WTC11 (cell line): ENCODE measurements around the gene PPM1B. TPM values are rescaled to one million over a fixed set of nuclear protein-coding genes. Genes with fewer than 3 reads are reported as not detected.

Source experiments
- ATAC-seq: fragments of 200-7000 bp; cut with Tn5 transposase; 2 replicates; pipeline ENCODE4 v1.10.0; 2021; ENCODE audit warnings: mild to moderate bottlenecking, moderate library complexity
- CTCF ChIA-PET: fragments of 300-600 bp; sonication (Branson Sonifier 250); formaldehyde crosslinking; loops from one replicate; lab custom pipeline; 2021; ENCODE audit warnings: antibody characterized with exemption; lab: Charles Lee
- POLR2A ChIA-PET: fragments of 350-600 bp; sonication (Branson Sonifier 250); formaldehyde crosslinking; loops from one replicate; lab custom pipeline; 2021; ENCODE audit warnings: antibody characterized with exemption; lab: Charles Lee
- DNase-seq: peaks from one replicate; pipeline ENCODE4 v3.0.0; 2021; ENCODE audit warnings: low spot score
- H3K27ac Mint-ChIP-seq: 2 replicates; pipeline ENCODE4 v1.8.0; 2021; ENCODE audit warnings: mixed read lengths
- H3K27me3 Mint-ChIP-seq: 2 replicates; pipeline ENCODE4 v1.8.0; 2021; ENCODE audit warnings: low read depth, mild to moderate bottlenecking, moderate library complexity, mixed read lengths
- H3K36me3 Mint-ChIP-seq: 2 replicates; pipeline ENCODE4 v1.8.0; 2021; ENCODE audit warnings: mixed read lengths
- H3K4me1 Mint-ChIP-seq: 2 replicates; pipeline ENCODE4 v1.8.0; 2022; ENCODE audit warnings: mixed read lengths
- H3K4me3 Mint-ChIP-seq: 2 replicates; pipeline ENCODE4 v1.8.0; 2021; ENCODE audit warnings: mild to moderate bottlenecking, moderate library complexity, mixed read lengths
- H3K9me3 Mint-ChIP-seq: 2 replicates; pipeline ENCODE4 v1.8.0; 2021; ENCODE audit warnings: mixed read lengths
- AFF4 ChIP-seq: sonication (generic); formaldehyde crosslinking; IDR thresholded peaks from 2 replicates; pipeline ENCODE4 v1.8.1; 2023; ENCODE audit warnings: mild to moderate bottlenecking, missing genetic modification reagents, borderline replicate concordance
- AR ChIP-seq: fragments of 250-450 bp; sonication (Bioruptor Pico); IDR thresholded peaks from 2 replicates; pipeline ENCODE4 v1.9.0; 2021; ENCODE audit warnings: mild to moderate bottlenecking
- ARID4B ChIP-seq: sonication (generic); formaldehyde crosslinking; IDR thresholded peaks from 2 replicates; pipeline ENCODE4 v1.8.0; 2023; ENCODE audit warnings: missing genetic modification reagents, mild to moderate bottlenecking, borderline replicate concordance
- CBFB ChIP-seq: sonication (generic); formaldehyde crosslinking; IDR thresholded peaks from 2 replicates; pipeline ENCODE4 v1.8.1; 2022; ENCODE audit warnings: mild to moderate bottlenecking, low read depth, missing genetic modification reagents
- CREB1 ChIP-seq: sonication (generic); formaldehyde crosslinking; IDR thresholded peaks from 2 replicates; pipeline ENCODE4 v1.8.0; 2023; ENCODE audit warnings: mild to moderate bottlenecking, missing genetic modification reagents
- E2F4 ChIP-seq: sonication (generic); formaldehyde crosslinking; IDR thresholded peaks from 2 replicates; pipeline ENCODE4 v1.8.1; 2022; ENCODE audit warnings: low read depth, mild to moderate bottlenecking, moderate library complexity, missing genetic modification reagents, borderline replicate concordance
- ELF4 ChIP-seq: sonication (generic); formaldehyde crosslinking; IDR thresholded peaks from 2 replicates; pipeline ENCODE4 v1.8.1; 2022; ENCODE audit warnings: low read depth, mild to moderate bottlenecking, moderate library complexity, missing genetic modification reagents
- GABPB1 ChIP-seq: sonication (generic); formaldehyde crosslinking; IDR thresholded peaks from 2 replicates; pipeline ENCODE4 v1.8.1; 2023; ENCODE audit warnings: mild to moderate bottlenecking, missing genetic modification reagents
- GRHL2 ChIP-seq: fragments of 250-450 bp; sonication (Bioruptor Pico); IDR thresholded peaks from 2 replicates; pipeline ENCODE4 v1.8.0; 2022; ENCODE audit warnings: mild to moderate bottlenecking, moderate library complexity; ENCODE audit not compliant: insufficient replicate concordance, severe bottlenecking
- JAZF1 ChIP-seq: fragments of 250-450 bp; sonication (Bioruptor Pico); IDR thresholded peaks from 2 replicates; pipeline ENCODE4 v1.9.0; 2021; ENCODE audit warnings: moderate library complexity, mild to moderate bottlenecking, inconsistent platforms
- MAX ChIP-seq: sonication (generic); formaldehyde crosslinking; IDR thresholded peaks from 2 replicates; pipeline ENCODE4 v1.8.0; 2022; ENCODE audit warnings: mild to moderate bottlenecking, missing genetic modification reagents
- NFE2L1 ChIP-seq: sonication (generic); formaldehyde crosslinking; IDR thresholded peaks from 2 replicates; pipeline ENCODE4 v1.8.1; 2023; ENCODE audit warnings: missing genetic modification reagents
- NR1H2 ChIP-seq: sonication (generic); formaldehyde crosslinking; IDR thresholded peaks from 2 replicates; pipeline ENCODE4 v1.9.0; 2021; ENCODE audit warnings: mild to moderate bottlenecking, moderate library complexity, missing genetic modification reagents
- RELA ChIP-seq: sonication (generic); formaldehyde crosslinking; IDR thresholded peaks from 2 replicates; pipeline ENCODE4 v1.8.1; 2022; ENCODE audit warnings: missing genetic modification reagents, mild to moderate bottlenecking, borderline replicate concordance
- RORB ChIP-seq: fragments of 250-450 bp; sonication (Bioruptor Pico); IDR thresholded peaks from 2 replicates; pipeline ENCODE4 v1.9.0; 2021; ENCODE audit warnings: mild to moderate bottlenecking
- TCF7 ChIP-seq: sonication (generic); formaldehyde crosslinking; IDR thresholded peaks from 2 replicates; pipeline ENCODE4 v1.8.0; 2022; ENCODE audit warnings: mild to moderate bottlenecking, low read depth, missing genetic modification reagents, moderate library complexity
- USF1 ChIP-seq: sonication (generic); formaldehyde crosslinking; IDR thresholded peaks from 2 replicates; pipeline ENCODE4 v1.8.0; 2022; ENCODE audit warnings: mild to moderate bottlenecking, missing genetic modification reagents
- ZNF138 ChIP-seq: sonication (generic); formaldehyde crosslinking; conservative IDR thresholded peaks from 2 replicates; pipeline ENCODE4 v1.8.1; 2022; ENCODE audit warnings: mild to moderate bottlenecking, moderate library complexity, missing genetic modification reagents
- ZNF219 ChIP-seq: sonication (generic); formaldehyde crosslinking; IDR thresholded peaks from 2 replicates; pipeline ENCODE4 v1.8.0; 2023; ENCODE audit warnings: missing genetic modification reagents, mild to moderate bottlenecking, borderline replicate concordance
- ZNF396 ChIP-seq: fragments of 250-450 bp; sonication (Bioruptor Pico); IDR thresholded peaks from 2 replicates; pipeline ENCODE4 v1.8.0; 2021; ENCODE audit warnings: mild to moderate bottlenecking, moderate library complexity, borderline replicate concordance
- ZNF512 ChIP-seq: sonication (generic); formaldehyde crosslinking; IDR thresholded peaks from 2 replicates; pipeline ENCODE4 v1.8.1; 2022; ENCODE audit warnings: missing genetic modification reagents, borderline replicate concordance
- total RNA-seq: library from RNA; stranded (reverse); gene quantifications from 3 replicates; pipeline ENCODE4 v1.2.3, GENCODE V29; 2021

PPM1B gene
- total RNA-seq, 1 experiment from 2014 or later, result 96.4 TPM

- TF ChIP-seq GABPB1 (CRISPR knock-in tag) (no peak), E2F4 (CRISPR knock-in tag) (no peak), NR1H2 (no peak)
Measured at GRCh38 chr2:44273596-44273995, 104.9 kb downstream of the PPM1B start (continued).

GRCh38 chr2:44275927-44276303 is 107.2 kb downstream of the PPM1B start:
- CTCF ChIA-PET, result interaction anchor here (0.8 kb wide), 1 partner anchor 19 kb away, joined by 3 read pairs; no protein-coding TSS in a partner anchor

More at GRCh38 chr2:44275927-44276303, 107.2 kb downstream of the PPM1B start:
- POLR2A ChIA-PET, result interaction anchor here (0.6 kb wide), 2 partner anchors 632 to 646 kb away, joined by 3 to 5 read pairs; no protein-coding TSS in a partner anchor
- H3K36me3 Mint-ChIP-seq, result no peaks in the 10 kb centered on the region
- ATAC-seq, result no peak
- no peaks in the 10 kb centered on the region for H3K27me3 Mint-ChIP-seq
- no peak for DNase-seq
- H3K4me1 Mint-ChIP-seq, result no peaks in the 10 kb centered on the region
- H3K27ac Mint-ChIP-seq, result no peak overlapping the region
- H3K9me3 Mint-ChIP-seq, result peaks cover under 1% of the 10 kb centered on the region; the same call in 1 of the 2 replicates
- no peak for TF ChIP-seq RORB (CRISPR knock-in tag)
- TF ChIP-seq ZNF219, result no peak
- no peak for TF ChIP-seq CBFB (CRISPR knock-in tag)
- no peak for TF ChIP-seq ELF4
- TF ChIP-seq TCF7 (CRISPR knock-in tag), result no peak
- no peak for TF ChIP-seq AFF4 (CRISPR knock-in tag)
- no peak for TF ChIP-seq JAZF1 (CRISPR knock-in tag)
- no peak for TF ChIP-seq ZNF138 (CRISPR knock-in tag)
- no peak for TF ChIP-seq ZNF512
- no peak for TF ChIP-seq ARID4B
- TF ChIP-seq GRHL2 (CRISPR knock-in tag), result no peak
- no peak for TF ChIP-seq MAX (CRISPR knock-in tag)
- no peak for TF ChIP-seq GABPB1 (CRISPR knock-in tag)
- TF ChIP-seq CREB1, result no peak
- TF ChIP-seq ZNF396 (CRISPR knock-in tag), result no peak
- TF ChIP-seq USF1 (CRISPR knock-in tag), result no peak
- TF ChIP-seq RELA, result no peak
- no peak for TF ChIP-seq AR (CRISPR knock-in tag)
- TF ChIP-seq NFE2L1, result no peak
- H3K4me3 Mint-ChIP-seq, result no peak overlapping the region
